Smooth muscle cell (in vitro differentiated cells): Measurements from ENCODE around the gene CHSY3. TPM values are rescaled to one million over a fixed set of nuclear protein-coding genes. Genes with fewer than 3 reads are reported as not detected.

Experiments
- DNase-seq: peaks from one replicate; lab custom pipeline; 2025; ENCODE audit not compliant: unreplicated experiment; lab: John Stamatoyannopoulos, UW
- H2AFZ ChIP-seq: fragments of 200-600 bp; sonication (generic); 2 replicates; pipeline ENCODE4 v1.6.0; 2016; ENCODE audit warnings: antibody characterized with exemption, low read depth, mild to moderate bottlenecking
- H3F3A ChIP-seq: fragments of 200-600 bp; sonication (generic); 2 replicates; pipeline ENCODE4 v1.6.0; 2017; ENCODE audit warnings: antibody characterized with exemption, low read depth
- H3K27ac ChIP-seq: fragments of 200-600 bp; sonication (generic); 2 replicates; pipeline ENCODE4 v1.5.1; 2016; ENCODE audit warnings: low read depth, mild to moderate bottlenecking
- H3K27me3 ChIP-seq: fragments of 200-600 bp; sonication (generic); 2 replicates; pipeline ENCODE4 v1.6.1; 2016; ENCODE audit warnings: low read depth, mild to moderate bottlenecking
- H3K36me3 ChIP-seq: fragments of 200-600 bp; sonication (generic); 2 replicates; pipeline ENCODE4 v1.5.1; 2016; ENCODE audit warnings: low read depth
- H3K4me1 ChIP-seq: fragments of 200-600 bp; sonication (generic); 2 replicates; pipeline ENCODE4 v1.5.1; 2016; ENCODE audit warnings: low read depth
- H3K4me2 ChIP-seq: fragments of 200-600 bp; sonication (generic); 2 replicates; pipeline ENCODE4 v1.6.0; 2016; ENCODE audit warnings: mild to moderate bottlenecking
- H3K4me3 ChIP-seq: fragments of 200-600 bp; sonication (generic); 2 replicates; pipeline ENCODE4 v1.5.1; 2016; ENCODE audit warnings: mild to moderate bottlenecking
- H3K79me2 ChIP-seq: fragments of 200-600 bp; sonication (generic); 2 replicates; pipeline ENCODE4 v1.6.0; 2016; ENCODE audit warnings: low read depth, mild to moderate bottlenecking
- H3K9ac ChIP-seq: fragments of 200-600 bp; sonication (generic); 2 replicates; pipeline ENCODE4 v1.6.0; 2016; ENCODE audit warnings: low read depth
- H3K9me3 ChIP-seq: fragments of 200-600 bp; sonication (generic); replicated peaks from 2 replicates; pipeline ENCODE4 v1.5.1; 2016; ENCODE audit warnings: low read depth
- H4K20me1 ChIP-seq: fragments of 200-600 bp; sonication (generic); 2 replicates; pipeline ENCODE4 v1.6.0; 2016; ENCODE audit warnings: low read depth
- CTCF ChIP-seq: fragments of 200-600 bp; sonication (generic); IDR thresholded peaks from 2 replicates; pipeline ENCODE4 v1.5.1; 2017; ENCODE audit warnings: borderline replicate concordance, mild to moderate bottlenecking, antibody characterized with exemption; ENCODE audit not compliant: insufficient read depth, poor library complexity, severe bottlenecking
- WGBS: methylation state at CpG from one replicate; pipeline ENCODE4 v1.1.7; 2016; ENCODE audit warnings: low lambda C conversion rate; 5-methylcytosine and 5-hydroxymethylcytosine counted together
- polyA plus RNA-seq: library from polyadenylated mRNA; unstranded; fragments of >200 nt; fragmentation: Nextera tagmentation; extraction: Ambion mirVana; gene quantifications from 2 replicates; pipeline ENCODE4 v1.2.1, GENCODE V29; 2016
- total RNA-seq: library from RNA; depleted of rRNA; stranded (reverse); fragments of >200 nt; gene quantifications from 2 replicates; pipeline ENCODE4 v1.2.3, GENCODE V29; 2014

Gene CHSY3
- total and polyA plus RNA-seq, 2 experiments from 2014 or later: 12.7 to 15.6 TPM

- no peaks in the 10 kb centered on the region for H3K27me3 ChIP-seq
- no peak for TF ChIP-seq CTCF
- no peaks in the 10 kb centered on the region for H3F3A ChIP-seq
- H2AFZ ChIP-seq: no peak overlapping the region
- no peak for DNase-seq
- no peak overlapping the region for H3K9ac ChIP-seq
- no peak overlapping the region for H3K4me3 ChIP-seq
- no peaks in the 10 kb centered on the region for H3K79me2 ChIP-seq
- no peaks in the 10 kb centered on the region for H3K36me3 ChIP-seq
- no peaks in the 10 kb centered on the region for H3K9me3 ChIP-seq
- no peak overlapping the region for H3K4me2 ChIP-seq
- no peaks in the 10 kb centered on the region for H3K4me1 ChIP-seq
- H4K20me1 ChIP-seq: no peaks in the 10 kb centered on the region
- H3K27ac ChIP-seq: no peak overlapping the region
These were observed 133.6 kb downstream of the CHSY3 start for GRCh38 chr5:130037905-130038304.

GRCh38 chr5:130043834-130044233 is 139.6 kb downstream of the CHSY3 start:
- DNase-seq: no peak
- Histone ChIP-seq H3K4me2 (no peak overlapping the region), H3K9ac (no peak overlapping the region), H2AFZ (no peak overlapping the region), H3K79me2 (no peaks in the 10 kb centered on the region), H3K4me3 (no peak overlapping the region), H3K36me3 (no peaks in the 10 kb centered on the region), H3K27me3 (no peaks in the 10 kb centered on the region), H3K27ac (no peak overlapping the region), H3K9me3 (no peaks in the 10 kb centered on the region), H3F3A (no peaks in the 10 kb centered on the region), H3K4me1 (no peaks in the 10 kb centered on the region), H4K20me1 (no peaks in the 10 kb centered on the region)
- 96% methylated on average over 1 of the region's 1 CpG for WGBS
- no peak for TF ChIP-seq CTCF

GRCh38 chr5:130045334-130045733 is 141.1 kb downstream of the CHSY3 start:
- no peaks in the 10 kb centered on the region for H4K20me1 ChIP-seq
- TF ChIP-seq CTCF: no peak
- 34% methylated on average over 3 of the region's 3 CpGs for whole genome bisulfite sequencing

GRCh38 chr5:130050585-130050984 is 146.3 kb downstream of the CHSY3 start:
- Histone ChIP-seq H3K79me2 (peaks cover 3% of the 10 kb centered on the region), H3K4me2 (no peak overlapping the region), H3K27ac (no peak overlapping the region), H3F3A (no peaks in the 10 kb centered on the region), H3K4me1 (no peaks in the 10 kb centered on the region), H3K27me3 (no peaks in the 10 kb centered on the region), H3K4me3 (no peak overlapping the region), H3K9ac (no peak overlapping the region), H2AFZ (no peak overlapping the region), H4K20me1 (no peaks in the 10 kb centered on the region), H3K9me3 (no peaks in the 10 kb centered on the region), H3K36me3 (no peaks in the 10 kb centered on the region)
- TF ChIP-seq CTCF: no peak
- 86% methylated on average over 3 of the region's 3 CpGs for WGBS
- DNase-seq: no peak

More at GRCh38 chr5:130045334-130045733, 141.1 kb downstream of the CHSY3 start:
- Histone ChIP-seq H2AFZ (no peak overlapping the region), H3K36me3 (no peaks in the 10 kb centered on the region), H3K79me2 (no peaks in the 10 kb centered on the region), H3K9me3 (no peaks in the 10 kb centered on the region), H3K4me1 (no peaks in the 10 kb centered on the region), H3K27me3 (no peaks in the 10 kb centered on the region), H3K4me2 (no peak overlapping the region), H3K9ac (no peak overlapping the region), H3K4me3 (no peak overlapping the region), H3F3A (no peaks in the 10 kb centered on the region), H3K27ac (no peak overlapping the region)
- no peak for DNase-seq
